Measurements from ENCODE around the gene JUNB. TPM values are rescaled to one million over a fixed set of nuclear protein-coding genes. Genes with fewer than 3 reads are reported as not detected.

The JUNB gene
- total RNA-seq, 1 donor from 2014 or later, result 312 TPM

DNA sequence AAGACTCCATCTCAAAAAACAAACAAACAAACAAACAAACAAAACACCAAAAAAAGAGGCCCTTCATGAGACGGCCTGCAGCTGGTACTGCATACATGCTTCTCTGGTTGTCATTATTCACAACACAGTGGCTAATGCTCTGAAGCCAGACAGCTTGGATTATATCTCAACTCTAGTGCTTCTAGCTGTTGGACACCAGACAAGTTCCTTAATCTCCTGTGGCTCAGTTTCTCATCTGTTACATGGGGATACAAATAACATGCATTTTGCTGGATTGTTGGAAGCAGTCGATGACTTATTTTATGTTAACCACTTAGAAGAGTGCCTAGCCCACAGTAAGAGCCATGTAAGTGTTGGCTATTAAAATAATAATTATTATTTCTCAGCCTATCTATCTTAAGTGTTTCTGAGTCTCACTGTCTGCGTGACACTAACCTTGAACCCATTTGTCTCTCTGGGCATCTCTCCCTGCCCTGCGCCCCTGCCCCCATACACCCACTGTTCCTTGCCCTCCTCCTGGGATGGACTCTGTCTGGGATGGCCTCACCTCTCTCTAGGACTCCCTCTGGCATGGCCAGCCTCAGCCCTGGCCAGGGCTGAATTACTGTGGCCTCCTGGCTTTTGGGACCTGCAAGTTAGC, 3.1 kb upstream of the JUNB start:
- Mint-ChIP-seq H3K9me3 (no peaks in the 10 kb centered on the region), H3K27ac (peak overlapping the region; percentile 53), H3K36me3 (ENCODE audit: low read depth) (peaks cover 7% of the 10 kb centered on the region), H3K27me3 (ENCODE audit: insufficient read depth) (no peaks in the 10 kb centered on the region), H3K4me1 (ENCODE audit: low read depth) (peaks cover 24% of the 10 kb centered on the region), H3K4me3 (no peak overlapping the region)
- intact Hi-C loops (cut with micrococcal nuclease), result no loop called here
- DNase-seq (ENCODE audit: low spot score), result no peak

DNA sequence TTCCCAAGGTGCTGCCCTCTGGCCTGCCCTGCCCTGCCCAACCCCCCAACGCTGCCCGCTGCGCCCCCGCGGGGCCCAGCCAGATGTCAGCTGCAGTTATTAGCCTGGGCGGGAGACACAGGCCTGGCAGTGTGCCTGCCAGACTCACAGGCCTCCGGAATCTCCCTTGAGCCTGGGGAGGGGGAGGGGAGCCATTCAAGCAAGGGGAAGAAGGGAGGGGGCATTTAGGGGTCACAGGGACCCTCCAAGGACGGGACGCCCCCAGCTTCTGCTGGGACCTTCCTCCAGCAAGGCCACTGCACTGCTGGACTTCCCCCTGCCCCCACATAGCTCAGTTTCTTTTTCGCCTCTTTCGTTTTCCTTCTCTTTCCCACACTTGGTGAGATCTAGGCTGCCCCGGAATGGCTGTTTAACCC, 2.6 kb upstream of the JUNB start:
- Mint-ChIP-seq H3K4me3 (peak overlapping the region; percentile 91), H3K36me3 (ENCODE audit: low read depth) (peaks cover 10% of the 10 kb centered on the region), H3K27ac (peak overlapping the region; percentile 98), H3K4me1 (ENCODE audit: low read depth) (peaks cover 19% of the 10 kb centered on the region), H3K9me3 (no peaks in the 10 kb centered on the region), H3K27me3 (ENCODE audit: insufficient read depth) (no peaks in the 10 kb centered on the region)
- intact Hi-C loops (cut with micrococcal nuclease), result loop anchor here (1.0 kb wide), 2 partner anchors 10 to 51 kb away; partner anchors contain the start of gene GET3
- peak; percentile 15 for DNase-seq (ENCODE audit: low spot score)

DNA sequence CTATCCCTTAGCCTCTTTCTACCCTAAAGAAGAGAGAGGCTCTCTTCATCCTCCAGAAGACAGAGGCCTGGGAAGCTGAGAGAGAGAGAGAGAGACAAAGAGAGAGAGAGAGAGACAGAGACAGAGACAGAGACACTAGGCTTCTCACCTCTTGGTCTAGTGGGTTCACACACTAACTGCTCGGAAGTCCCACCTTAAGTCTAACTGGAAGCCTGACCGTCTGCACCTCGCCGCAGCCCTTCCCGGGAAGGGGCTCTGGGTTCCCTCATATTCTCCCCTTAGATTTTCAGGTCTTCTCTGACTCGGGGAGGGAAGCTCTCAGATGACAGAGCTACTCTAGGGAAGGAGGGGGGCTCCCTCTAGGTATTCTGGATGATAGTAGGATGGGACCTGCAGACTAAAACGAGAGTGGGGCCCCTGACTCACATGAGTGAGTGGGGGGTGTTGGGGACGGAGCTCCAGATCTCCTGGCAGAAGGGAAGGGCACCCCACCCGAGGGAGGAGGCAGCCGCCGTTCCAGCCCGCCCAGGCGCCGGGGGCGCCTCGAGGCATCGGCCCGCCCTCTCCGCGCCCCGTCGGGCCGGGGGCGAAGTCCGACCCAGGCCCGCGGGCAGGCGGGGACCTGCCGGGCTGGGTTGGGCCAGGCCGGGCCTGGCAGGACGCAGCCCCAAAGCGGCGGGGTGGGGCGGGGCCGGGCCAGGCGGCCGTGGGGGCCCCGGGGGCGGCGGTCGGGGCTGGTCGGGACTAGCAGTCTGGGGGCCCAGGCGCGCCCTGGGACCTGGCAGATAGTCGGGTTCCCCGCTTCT, 2.0 kb upstream of the JUNB start:
- intact Hi-C loops (cut with micrococcal nuclease), result loop anchor here (1.0 kb wide), 2 partner anchors 11 to 52 kb away; partner anchors contain the start of gene GET3
- H3K4me3 Mint-ChIP-seq, result peak overlapping the region; percentile 91
- H3K36me3 Mint-ChIP-seq (ENCODE audit: low read depth), result peaks cover 13% of the 10 kb centered on the region
- no peaks in the 10 kb centered on the region for H3K9me3 Mint-ChIP-seq
- peak overlapping the region; percentile 98 for H3K27ac Mint-ChIP-seq
- no peaks in the 10 kb centered on the region for H3K27me3 Mint-ChIP-seq (ENCODE audit: insufficient read depth)
- DNase-seq (ENCODE audit: low spot score), result no peak
- peaks cover 23% of the 10 kb centered on the region for H3K4me1 Mint-ChIP-seq (ENCODE audit: low read depth)

- peak overlapping the region; percentile 97 for H3K4me3 Mint-ChIP-seq
- DNase-seq (ENCODE audit: low spot score), result peak; percentile 94
Measured at GRCh38 chr19:12789904-12790619, 1.2 kb upstream of the JUNB start.

DNA sequence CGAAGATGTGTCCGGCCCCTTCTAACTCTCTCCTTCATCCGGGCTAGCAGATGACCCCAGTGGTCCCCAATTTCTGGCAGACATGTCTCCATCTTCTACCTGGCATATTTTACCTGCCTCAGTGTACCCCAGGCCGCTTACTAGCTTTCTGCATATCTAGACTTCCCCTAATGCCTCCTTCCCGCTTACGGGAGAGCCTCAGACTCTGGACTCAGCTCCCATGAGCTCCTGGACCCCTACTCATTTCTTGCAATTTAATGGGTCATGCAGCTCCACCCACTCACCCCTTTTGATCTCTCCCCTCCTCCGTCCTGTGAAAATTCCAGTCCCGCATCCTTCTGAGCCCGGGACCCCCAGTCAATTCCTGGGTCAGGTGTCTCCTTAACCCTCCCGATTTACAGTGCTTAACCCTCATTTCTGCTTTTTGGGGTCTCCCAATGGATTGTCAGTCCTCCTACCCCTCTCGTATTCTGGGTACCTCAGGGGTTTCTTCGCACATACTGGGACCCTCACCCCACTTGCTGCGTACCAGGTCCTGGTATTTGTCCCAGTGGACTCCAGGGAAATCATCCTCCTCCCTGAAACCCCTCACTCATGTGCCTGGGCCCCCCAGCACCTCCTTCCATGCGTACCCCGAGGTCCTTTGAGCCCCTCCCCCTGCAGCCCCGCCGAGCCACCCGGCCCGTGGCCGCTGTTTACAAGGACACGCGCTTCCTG, 500 bp upstream of the JUNB start:
- Mint-ChIP-seq H3K9me3 (no peaks in the 10 kb centered on the region), H3K27ac (peak overlapping the region; percentile 91), H3K36me3 (ENCODE audit: low read depth) (peaks cover 13% of the 10 kb centered on the region), H3K4me1 (ENCODE audit: low read depth) (peaks cover 32% of the 10 kb centered on the region), H3K27me3 (ENCODE audit: insufficient read depth) (no peaks in the 10 kb centered on the region), H3K4me3 (peak overlapping the region; percentile 97)
- intact Hi-C loops (cut with micrococcal nuclease), result loop anchor here (1.0 to 5.0 kb wide), 5 partner anchors 8 to 1703 kb away; partner anchors contain the start of genes CALR, LDLR and TNPO2
- DNase-seq (ENCODE audit: low spot score), result no peak

More at GRCh38 chr19:12789904-12790619, 1.2 kb upstream of the JUNB start:
- H3K36me3 Mint-ChIP-seq (ENCODE audit: low read depth), result peaks cover 13% of the 10 kb centered on the region
- peaks cover 30% of the 10 kb centered on the region for H3K4me1 Mint-ChIP-seq (ENCODE audit: low read depth)
- no peaks in the 10 kb centered on the region for H3K9me3 Mint-ChIP-seq
- H3K27ac Mint-ChIP-seq, result peak overlapping the region; percentile 91
- no peaks in the 10 kb centered on the region for H3K27me3 Mint-ChIP-seq (ENCODE audit: insufficient read depth)
- intact Hi-C loops (cut with micrococcal nuclease), result loop anchor here (1.0 to 5.0 kb wide), 6 partner anchors 12 to 1703 kb away; partner anchors contain the start of genes CALR, GET3, LDLR and TNPO2

DNA sequence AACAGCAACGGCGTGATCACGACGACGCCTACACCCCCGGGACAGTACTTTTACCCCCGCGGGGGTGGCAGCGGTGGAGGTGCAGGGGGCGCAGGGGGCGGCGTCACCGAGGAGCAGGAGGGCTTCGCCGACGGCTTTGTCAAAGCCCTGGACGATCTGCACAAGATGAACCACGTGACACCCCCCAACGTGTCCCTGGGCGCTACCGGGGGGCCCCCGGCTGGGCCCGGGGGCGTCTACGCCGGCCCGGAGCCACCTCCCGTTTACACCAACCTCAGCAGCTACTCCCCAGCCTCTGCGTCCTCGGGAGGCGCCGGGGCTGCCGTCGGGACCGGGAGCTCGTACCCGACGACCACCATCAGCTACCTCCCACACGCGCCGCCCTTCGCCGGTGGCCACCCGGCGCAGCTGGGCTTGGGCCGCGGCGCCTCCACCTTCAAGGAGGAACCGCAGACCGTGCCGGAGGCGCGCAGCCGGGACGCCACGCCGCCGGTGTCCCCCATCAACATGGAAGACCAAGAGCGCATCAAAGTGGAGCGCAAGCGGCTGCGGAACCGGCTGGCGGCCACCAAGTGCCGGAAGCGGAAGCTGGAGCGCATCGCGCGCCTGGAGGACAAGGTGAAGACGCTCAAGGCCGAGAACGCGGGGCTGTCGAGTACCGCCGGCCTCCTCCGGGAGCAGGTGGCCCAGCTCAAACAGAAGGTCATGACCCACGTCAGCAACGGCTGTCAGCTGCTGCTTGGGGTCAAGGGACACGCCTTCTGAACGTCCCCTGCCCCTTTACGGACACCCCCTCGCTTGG, 966 bp downstream of the JUNB start:
- Mint-ChIP-seq H3K27me3 (ENCODE audit: insufficient read depth) (no peaks in the 10 kb centered on the region), H3K9me3 (no peaks in the 10 kb centered on the region), H3K36me3 (ENCODE audit: low read depth) (peaks cover 17% of the 10 kb centered on the region), H3K27ac (peak overlapping the region; percentile 97), H3K4me1 (ENCODE audit: low read depth) (peaks cover 44% of the 10 kb centered on the region), H3K4me3 (peak overlapping the region; percentile 97)
- intact Hi-C loops (cut with micrococcal nuclease), result loop anchor here (5.0 kb wide), 1 partner anchor 1705 kb away; the partner anchor contains the start of gene LDLR
- peak; percentile 73 for DNase-seq (ENCODE audit: low spot score)

GRCh38 chr19:12792853-12793289, 1.6 kb downstream of the JUNB start:
- peak overlapping the region; percentile 97 for H3K4me3 Mint-ChIP-seq
- H3K27ac Mint-ChIP-seq, result peak overlapping the region; percentile 97
- no peaks in the 10 kb centered on the region for H3K27me3 Mint-ChIP-seq (ENCODE audit: insufficient read depth)
- DNase-seq (ENCODE audit: low spot score), result no peak
- intact Hi-C loops (cut with micrococcal nuclease), result loop anchor here (5.0 kb wide), 1 partner anchor 1706 kb away; the partner anchor contains the start of gene LDLR
- peaks cover 44% of the 10 kb centered on the region for H3K4me1 Mint-ChIP-seq (ENCODE audit: low read depth)
- H3K9me3 Mint-ChIP-seq, result no peaks in the 10 kb centered on the region
- H3K36me3 Mint-ChIP-seq (ENCODE audit: low read depth), result peaks cover 17% of the 10 kb centered on the region

GRCh38 chr19:12793290-12794195, 2.3 kb downstream of the JUNB start:
- no peaks in the 10 kb centered on the region for H3K27me3 Mint-ChIP-seq (ENCODE audit: insufficient read depth)
- intact Hi-C loops (cut with micrococcal nuclease), result loop anchor here (1.0 to 5.0 kb wide), 2 partner anchors 73 to 1706 kb away; partner anchors contain the start of gene LDLR
- peak overlapping the region; percentile 97 for H3K27ac Mint-ChIP-seq
- no peaks in the 10 kb centered on the region for H3K9me3 Mint-ChIP-seq
- H3K4me1 Mint-ChIP-seq (ENCODE audit: low read depth), result peaks cover 44% of the 10 kb centered on the region
- DNase-seq (ENCODE audit: low spot score), result peak; percentile 93
- H3K36me3 Mint-ChIP-seq (ENCODE audit: low read depth), result peaks cover 17% of the 10 kb centered on the region
- peak overlapping the region; percentile 97 for H3K4me3 Mint-ChIP-seq

- intact Hi-C loops (cut with micrococcal nuclease), result loop anchor here (1.0 to 5.0 kb wide), 2 partner anchors 74 to 1707 kb away; partner anchors contain the start of gene LDLR
- Mint-ChIP-seq H3K4me3 (peak overlapping the region; percentile 85), H3K4me1 (ENCODE audit: low read depth) (peaks cover 36% of the 10 kb centered on the region), H3K9me3 (no peaks in the 10 kb centered on the region), H3K27me3 (ENCODE audit: insufficient read depth) (no peaks in the 10 kb centered on the region), H3K27ac (peak overlapping the region; percentile 96), H3K36me3 (ENCODE audit: low read depth) (peaks cover 19% of the 10 kb centered on the region)
- DNase-seq (ENCODE audit: low spot score), result no peak
Measured at GRCh38 chr19:12794196-12794941, 3.1 kb downstream of the JUNB start.

- intact Hi-C loops (cut with micrococcal nuclease), result loop anchor here (1.0 to 5.0 kb wide), 2 partner anchors 75 to 1708 kb away; partner anchors contain the start of gene LDLR
- DNase-seq (ENCODE audit: low spot score), result no peak
- H3K27me3 Mint-ChIP-seq (ENCODE audit: insufficient read depth), result no peaks in the 10 kb centered on the region
- peaks cover 36% of the 10 kb centered on the region for H3K4me1 Mint-ChIP-seq (ENCODE audit: low read depth)
- peak overlapping the region; percentile 85 for H3K4me3 Mint-ChIP-seq
- no peaks in the 10 kb centered on the region for H3K9me3 Mint-ChIP-seq
- peaks cover 24% of the 10 kb centered on the region for H3K36me3 Mint-ChIP-seq (ENCODE audit: low read depth)
- peak overlapping the region; percentile 96 for H3K27ac Mint-ChIP-seq
Measured at GRCh38 chr19:12794971-12795381, 3.7 kb downstream of the JUNB start.

Data from activated T-helper 1 cell treated with anti-CD3 and anti-CD28 coated beads, Interleukin-12 subunit alpha, Interleukin-12 subunit beta, Interleukin-2, Interleukin-4 antibody, amounts not matched to agents 30 ng/mL and 10 ng/mL and 1 ng/mL, durations not matched to agents 14 hours and 24 hours and 36 hours (primary cell).